Cerebellar cortex (tissue), 1 donor: ENCODE results near the gene KIDINS220.

ENCODE experiments used
- DNase-seq: peaks from one replicate; pipeline ENCODE4 v3.0.0-alpha.2; 2015; ENCODE audit warnings: low spot score

KIDINS220 gene

GRCh38 chr2:8697190-8697589 lies 140.2 kb downstream of the KIDINS220 start:
- DNase-seq: no peak

DNA sequence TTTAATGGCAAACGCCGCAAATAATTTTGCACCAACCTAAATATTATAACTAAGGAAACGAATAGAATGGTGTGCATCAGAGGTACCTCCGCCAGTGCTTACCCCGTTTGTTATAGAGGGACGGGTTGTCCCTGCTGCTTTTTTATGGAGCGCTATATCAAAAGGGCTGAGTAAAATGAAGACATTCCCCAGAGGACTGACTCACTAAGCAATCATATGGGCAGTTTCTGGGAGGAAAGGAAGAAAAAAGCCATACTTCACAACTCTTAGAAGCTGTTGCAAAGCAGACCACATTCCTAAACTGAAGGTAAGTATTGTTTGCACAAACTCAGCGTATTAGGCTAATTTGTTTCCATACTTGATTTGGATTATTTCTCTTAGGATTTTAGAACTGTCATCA lies 142.7 kb downstream of the KIDINS220 start:
- no peak for DNase-seq

DNA sequence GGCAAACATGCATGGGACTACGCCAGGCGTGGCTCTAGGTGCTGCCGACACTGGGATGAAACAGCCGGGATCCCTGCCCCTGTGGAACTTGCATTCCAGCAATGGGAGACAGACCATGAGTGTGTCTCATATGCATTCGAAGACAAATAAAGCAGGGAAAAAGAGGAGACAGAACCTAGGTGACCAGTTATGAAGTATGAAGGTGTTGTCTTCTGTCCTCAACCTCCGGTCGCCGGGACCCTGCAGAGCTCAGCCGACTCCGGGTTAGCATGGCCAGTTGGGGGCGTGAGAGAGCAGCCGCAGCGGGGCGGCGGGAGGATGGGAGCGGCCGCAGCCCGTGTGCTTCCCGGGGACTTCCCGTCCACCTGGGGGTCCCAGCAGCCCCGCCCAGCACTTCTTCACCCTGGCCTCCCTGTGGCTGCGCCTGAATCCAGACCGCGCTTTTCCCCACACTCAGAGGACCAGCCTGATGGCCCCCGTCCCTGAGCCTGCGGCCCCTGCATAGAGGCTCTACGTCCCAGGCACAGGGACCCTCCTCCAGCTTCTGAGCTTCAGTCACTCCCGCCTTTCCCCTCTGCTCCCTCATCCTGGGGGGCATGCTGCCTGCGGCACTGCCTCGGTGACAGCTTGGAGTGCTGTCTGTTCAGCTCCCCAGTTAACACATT lies 144.1 kb downstream of the KIDINS220 start:
- no peak for DNase-seq

- DNase-seq: no peak
Measured at GRCh38 chr2:8692783-8693156, 144.6 kb downstream of the KIDINS220 start.

DNA sequence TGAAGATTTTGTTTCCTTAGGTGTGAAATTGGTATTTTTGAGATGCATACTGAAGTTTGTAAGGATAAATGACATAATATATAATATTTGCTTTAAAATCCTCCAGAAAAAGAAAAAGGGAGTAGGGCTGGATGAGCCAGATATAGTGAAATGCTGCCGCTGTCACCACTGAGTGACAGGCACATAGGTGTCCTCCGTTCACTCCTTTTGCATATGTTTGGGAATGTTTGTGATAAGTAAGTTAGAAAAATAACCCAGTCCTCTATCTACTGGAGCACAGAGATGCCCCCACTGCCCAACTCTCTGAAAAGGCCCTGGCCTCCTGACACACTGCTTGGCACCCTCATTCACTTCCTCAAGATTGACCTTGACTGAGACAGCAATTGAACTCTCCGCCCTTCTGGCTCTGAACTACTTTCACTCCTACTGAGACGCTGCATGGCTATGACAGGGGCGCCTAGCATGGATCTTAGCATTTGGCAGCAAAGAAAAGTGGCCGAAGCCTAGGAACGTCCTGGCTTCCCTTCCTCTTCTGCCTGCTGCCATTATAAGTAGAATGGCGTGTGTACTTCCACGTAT lies 145.5 kb downstream of the KIDINS220 start:
- DNase-seq: no peak

GRCh38 chr2:8685697-8686358 lies 151.6 kb downstream of the KIDINS220 start:
- DNase-seq: peak; percentile 44

GRCh38 chr2:8684878-8685696 lies 152.3 kb downstream of the KIDINS220 start:
- peak; percentile 75 for DNase-seq

DNA sequence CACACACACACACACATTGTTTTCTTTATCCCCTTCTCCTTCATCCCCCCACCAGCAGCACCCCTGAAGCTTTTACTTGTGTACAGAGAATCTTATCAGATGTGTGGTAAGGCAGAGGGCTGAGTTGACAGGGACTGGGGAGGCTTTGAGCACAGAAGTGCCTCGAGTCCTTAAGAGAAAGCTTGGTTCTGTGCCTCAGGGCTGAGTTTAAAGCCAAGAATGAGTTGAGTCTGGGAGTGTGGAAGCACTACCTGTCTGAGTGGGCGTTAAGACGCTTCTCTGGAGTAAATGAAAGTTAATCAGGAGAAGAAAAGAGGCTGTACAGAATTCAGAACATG lies 152.9 kb downstream of the KIDINS220 start:
- peak; percentile 77 for DNase-seq

GRCh38 chr2:8682719-8683667 lies 154.4 kb downstream of the KIDINS220 start:
- peak; percentile 70 for DNase-seq

- peak; percentile 98 for DNase-seq
Measured at GRCh38 chr2:8681786-8682692, 155.4 kb downstream of the KIDINS220 start, which contains the start of gene ID2. Gene ID2, plus strand, starts transcription at chr2:8682056. Its CDS starts 110 bp downstream, at chr2:8682166.

DNA sequence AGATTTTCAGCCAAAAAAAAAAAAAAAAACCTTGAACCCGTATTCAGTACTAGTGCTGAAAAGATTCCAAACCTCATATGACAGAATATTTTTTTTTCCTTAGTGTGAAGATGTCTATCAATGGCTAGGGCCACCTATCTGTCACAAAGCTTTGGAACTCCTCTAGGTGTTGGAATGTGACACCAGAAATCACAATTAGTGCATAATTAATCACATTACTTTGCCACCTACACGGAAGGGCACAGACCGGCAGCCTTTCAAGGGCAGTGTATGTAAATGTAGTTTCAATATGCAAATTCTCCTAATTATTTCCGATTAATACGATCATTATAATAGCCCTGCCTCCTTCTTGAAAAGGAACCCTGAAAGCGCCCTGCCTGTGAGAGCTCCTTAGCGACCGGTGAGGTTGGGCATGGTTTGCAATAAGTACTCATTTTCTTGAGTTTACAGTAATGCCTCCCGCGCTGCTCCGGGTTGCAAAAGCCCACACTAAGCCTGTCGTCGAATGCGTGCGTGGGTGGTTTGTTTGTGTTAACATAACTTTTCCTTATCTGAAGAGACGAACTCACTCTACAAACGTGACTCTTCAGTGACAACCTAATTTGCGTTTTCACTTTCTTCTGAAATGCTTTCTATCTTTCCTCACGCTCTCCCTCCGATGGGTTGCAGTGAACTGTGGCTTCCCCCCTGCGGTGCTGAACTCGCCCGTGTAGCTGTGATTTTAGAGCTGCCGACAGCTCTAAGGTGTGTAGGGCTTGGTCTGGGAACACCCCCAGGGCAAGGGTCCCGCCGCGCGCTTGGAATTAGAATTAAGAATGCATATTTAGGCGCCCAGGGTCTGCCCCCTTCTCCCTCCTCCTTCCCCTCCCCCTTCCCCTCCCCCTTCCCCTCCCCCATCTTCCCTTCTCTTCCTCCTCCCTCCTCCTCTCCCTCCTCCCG lies 156.3 kb downstream of the KIDINS220 start:
- DNase-seq: peak; percentile 85

DNA sequence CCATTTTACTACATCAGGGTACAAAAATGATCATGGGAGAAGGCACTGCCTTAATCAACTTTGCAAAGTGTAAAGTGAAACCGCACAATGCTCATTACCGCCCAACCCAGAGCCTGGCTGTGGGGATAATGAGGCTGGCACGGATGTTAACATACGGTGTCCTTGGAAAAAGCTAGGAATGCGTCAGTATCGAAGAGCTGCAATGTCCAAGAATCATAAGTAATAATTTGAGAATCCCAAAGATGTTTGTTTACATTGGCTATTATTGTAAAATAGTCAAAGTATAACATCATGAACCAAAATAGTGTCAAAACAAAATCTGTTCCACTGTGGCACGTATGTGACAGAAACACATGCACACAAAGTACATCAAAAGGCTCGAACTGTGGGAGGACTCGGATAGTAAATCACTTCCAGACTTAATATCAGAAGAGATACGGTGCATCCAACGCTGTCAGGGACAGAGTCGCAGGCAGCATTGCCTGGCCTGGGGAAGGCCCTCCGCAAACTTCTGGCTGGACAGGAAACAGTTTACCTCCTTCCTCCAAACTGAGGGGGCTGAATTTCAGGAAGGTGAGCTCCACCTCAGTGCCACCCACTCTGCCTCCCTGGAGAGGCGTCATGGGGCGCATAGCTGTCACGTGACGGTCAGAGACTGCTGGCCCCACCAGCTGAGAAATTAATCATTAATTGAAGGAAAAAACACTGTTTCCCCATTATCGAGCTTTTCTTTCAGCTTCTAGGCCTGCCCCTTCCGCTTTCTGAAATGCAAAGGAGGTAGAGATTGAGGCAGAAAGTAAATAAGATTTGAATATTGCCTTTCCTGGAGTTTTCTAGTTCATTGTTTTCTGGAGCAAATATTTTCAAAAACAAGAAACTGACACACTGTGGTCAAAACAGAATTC lies 157.3 kb downstream of the KIDINS220 start:
- peak; percentile 63 for DNase-seq

- DNase-seq: peak; percentile 44
Measured at GRCh38 chr2:8679567-8679826, 157.9 kb downstream of the KIDINS220 start.
